Bronchial epithelial cell (primary cell): Measurements from ENCODE around the gene INTS1. TPM values are rescaled to one million over a fixed set of nuclear protein-coding genes. Genes with fewer than 3 reads are reported as not detected.

Experiments
- DNase-seq: peaks from one replicate; pipeline ENCODE4 v3.0.0-alpha.2; 2010; ENCODE audit warnings: low read depth
- FAIRE-seq: peaks from 2 replicates; lab custom pipeline; 2011; peaks lifted over from hg19 to GRCh38; lab: Jason Lieb, UNC
- H3K27me3 ChIP-seq: 2 replicates; pipeline ENCODE4 v1.5.1; 2011; ENCODE audit warnings: low read length; ENCODE audit not compliant: control insufficient read depth, insufficient read depth
- H3K36me3 ChIP-seq: 2 replicates; pipeline ENCODE4 v1.5.1; 2011; ENCODE audit warnings: low read length; ENCODE audit not compliant: control insufficient read depth, insufficient read depth
- H3K4me3 ChIP-seq: 2 replicates; pipeline ENCODE4 v1.5.1; 2011; ENCODE audit warnings: mild to moderate bottlenecking, low read depth, low read length, control low read depth
- CTCF ChIP-seq: IDR thresholded peaks from 2 replicates; pipeline ENCODE4 v1.5.1; 2011; ENCODE audit warnings: mild to moderate bottlenecking, moderate library complexity, low read length, control low read depth, inconsistent platforms; ENCODE audit not compliant: insufficient read depth, severe bottlenecking
- total RNA-seq: library from RNA; depleted of rRNA; stranded (reverse); fragments of >200 nt; gene quantifications from 2 replicates; pipeline ENCODE4 v1.2.1, GENCODE V29; 2014

The INTS1 gene
- total RNA-seq, 1 donor from 2014 or later: 18.7 TPM

GRCh38 chr7:1498370-1499305 is 5.6 kb downstream of the INTS1 start:
- no peak for TF ChIP-seq CTCF
- Histone ChIP-seq H3K27me3 (no peaks in the 10 kb centered on the region), H3K36me3 (peaks cover 32% of the 10 kb centered on the region), H3K4me3 (no peak overlapping the region)
- FAIRE-seq (no peak), DNase-seq (no peak)

GRCh38 chr7:1497293-1497927 is 6.8 kb downstream of the INTS1 start:
- no peak overlapping the region for H3K4me3 ChIP-seq
- DNase-seq: no peak
- H3K27me3 ChIP-seq: no peaks in the 10 kb centered on the region
- peaks cover 30% of the 10 kb centered on the region for H3K36me3 ChIP-seq
- FAIRE-seq: no peak
- TF ChIP-seq CTCF: no peak

- DNase-seq (no peak), FAIRE-seq (no peak)
- Histone ChIP-seq H3K27me3 (no peaks in the 10 kb centered on the region), H3K36me3 (peaks cover 28% of the 10 kb centered on the region), H3K4me3 (no peak overlapping the region)
- TF ChIP-seq CTCF: no peak
Measured at GRCh38 chr7:1496531-1497292, 7.5 kb downstream of the INTS1 start.

- Histone ChIP-seq H3K36me3 (peaks cover 31% of the 10 kb centered on the region), H3K4me3 (no peak overlapping the region), H3K27me3 (no peaks in the 10 kb centered on the region)
- DNase-seq (no peak), FAIRE-seq (no peak)
- no peak for TF ChIP-seq CTCF
Measured at GRCh38 chr7:1495564-1496242, 8.5 kb downstream of the INTS1 start.

- no peak for TF ChIP-seq CTCF
- peaks cover 32% of the 10 kb centered on the region for H3K36me3 ChIP-seq
- no peak for DNase-seq
- H3K27me3 ChIP-seq: no peaks in the 10 kb centered on the region
- no peak overlapping the region for H3K4me3 ChIP-seq
- FAIRE-seq: no peak
Measured at GRCh38 chr7:1494866-1495563, 9.2 kb downstream of the INTS1 start.
